ENCODE results near the gene CDC23. TPM values are rescaled to one million over a fixed set of nuclear protein-coding genes. Genes with fewer than 3 reads are reported as not detected.

Gene CDC23
- total and polyA plus RNA-seq, 2 of the 8 experiments (the other 6 are each of a cell fraction or from before 2014, with no cell fraction given) = 32.6 to 45.7 TPM

GRCh38 chr5:138179277-138179857, 33.8 kb downstream of the CDC23 start (continued):
- no peak for TF ChIP-seq RAD21 (IDR thresholded peaks at IDR 0.05 in 1 of 2, conservative IDR thresholded peaks at IDR 0.05 in 1 of 2; ENCODE audit: low read depth in 2 of 2, low read length in 2 of 2)
- no peak for TF ChIP-seq NRF1 (IDR thresholded peaks at IDR 0.05; ENCODE audit: low read depth, low read length)
- peak in 1 of 2 experiments; percentile 36; a peak in 1 of 4 replicates for TF ChIP-seq HDAC2 (IDR thresholded peaks at IDR 0.05; ENCODE audit: borderline replicate concordance in 1 of 2, low read depth in 2 of 2, low read length in 2 of 2)
- no peak for TF ChIP-seq GTF2F1 (IDR thresholded peaks at IDR 0.05; ENCODE audit: borderline replicate concordance, low read depth, low read length)
